ENCODE measurements around the gene CDK14. TPM values are rescaled to one million over a fixed set of nuclear protein-coding genes. Genes with fewer than 3 reads are reported as not detected.

The CDK14 gene
- total RNA-seq, 3 donors from 2014 or later: 0.71 to 1.1 (median 0.95) TPM

- no peaks in the 10 kb centered on the region for H3K9me3 Mint-ChIP-seq
- no peaks in the 10 kb centered on the region for H3K27me3 Mint-ChIP-seq (ENCODE audit: low read depth)
- H3K4me3 Mint-ChIP-seq: no peak overlapping the region
- ATAC-seq: no peak
- H3K36me3 Mint-ChIP-seq (ENCODE audit: insufficient read depth): no peaks in the 10 kb centered on the region
- DNase-seq: no peak
- H3K4me1 Mint-ChIP-seq (ENCODE audit: low read depth): no peaks in the 10 kb centered on the region
Observed at GRCh38 chr7:91249506-91250233, 653.5 kb downstream of the CDK14 start.

DNA sequence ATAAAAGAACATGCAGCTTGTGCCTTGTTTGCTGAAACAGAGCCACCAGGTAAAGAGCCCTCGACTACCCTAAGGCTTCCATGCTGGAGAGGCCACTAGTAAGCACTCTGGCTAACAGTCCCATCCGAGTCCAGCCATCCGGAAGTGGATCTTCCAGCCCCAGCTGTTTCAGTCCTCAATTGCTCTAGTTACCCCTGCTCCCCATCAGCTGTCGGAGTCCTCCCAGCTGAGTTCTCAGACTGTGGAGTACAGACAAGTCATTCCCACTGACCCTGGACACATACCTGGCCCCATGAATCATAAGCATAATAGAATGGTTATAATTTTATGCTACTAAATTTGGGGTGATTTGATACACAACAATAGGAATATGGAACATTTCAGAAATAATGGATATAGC lies 654.6 kb downstream of the CDK14 start:
- Mint-ChIP-seq H3K4me1 (ENCODE audit: low read depth) (no peaks in the 10 kb centered on the region), H3K9me3 (peaks cover 6% of the 10 kb centered on the region), H3K36me3 (ENCODE audit: insufficient read depth) (no peaks in the 10 kb centered on the region), H3K27me3 (ENCODE audit: low read depth) (no peaks in the 10 kb centered on the region), H3K4me3 (no peak overlapping the region)
- ATAC-seq (no peak), DNase-seq (no peak)

DNA sequence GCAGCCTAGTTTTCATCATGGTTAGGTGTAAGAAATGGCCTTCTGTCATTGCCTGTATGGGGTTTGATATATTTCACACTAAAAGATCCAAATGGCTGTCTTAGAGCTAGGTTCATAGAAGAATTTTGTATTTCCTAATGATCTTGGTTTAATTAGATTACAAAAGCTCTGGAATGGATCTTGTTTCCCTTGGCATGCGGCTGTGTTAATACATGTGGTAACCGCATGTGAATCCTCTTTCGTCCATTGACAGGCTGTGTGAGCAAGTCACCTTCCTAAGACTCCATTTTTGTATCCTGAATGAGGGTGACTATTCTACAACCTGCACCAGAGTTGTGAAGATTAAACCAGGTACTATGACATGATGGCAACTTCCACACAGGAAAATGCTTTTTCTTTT lies 655.8 kb downstream of the CDK14 start:
- Mint-ChIP-seq H3K27me3 (ENCODE audit: low read depth) (no peaks in the 10 kb centered on the region), H3K9me3 (peaks cover 14% of the 10 kb centered on the region), H3K4me3 (no peak overlapping the region), H3K36me3 (ENCODE audit: insufficient read depth) (no peaks in the 10 kb centered on the region), H3K4me1 (ENCODE audit: low read depth) (no peaks in the 10 kb centered on the region)
- DNase-seq (no peak), ATAC-seq (no peak)

Other genes starting within 250 kb of the CDK14 start
- 10 to 100 TPM; 39.9 to 43.1 (median 42.4) TPM for gene GTPBP10, start 249.6 kb upstream of the CDK14 start, total RNA-seq
- gene CLDN12, start 192.9 kb upstream of the CDK14 start, total RNA-seq: 1 to 10 TPM; 1.1 to 2.3 (median 1.6) TPM
- not detected for gene PTTG1IP2, start 126.7 kb upstream of the CDK14 start, total RNA-seq

Data from activated T-cell treated with anti-CD3 and anti-CD28 coated beads, Interleukin-2, amount 50 U/mL, for 4 hours (primary cell).